H1 (cell line): ENCODE results near the gene RGPD3. TPM values are rescaled to one million over a fixed set of nuclear protein-coding genes. Genes with fewer than 3 reads are reported as not detected.

Experiments used
- CTBP2 ChIP-seq: IDR thresholded peaks from 2 replicates; pipeline ENCODE4 v1.7.0; 2011; ENCODE audit warnings: borderline replicate concordance, mild to moderate bottlenecking, moderate library complexity, mixed read lengths, low read length; ENCODE audit not compliant: insufficient read depth, insufficient read length
- CTCF ChIP-seq, 3 experiments: IDR thresholded peaks; 1 replicate in 2 of 3; 2 replicates in 1 of 3; pipeline versions ENCODE4 v1.5.1 to v1.6.1; 2011; ENCODE audit warnings: low read length in 3 of 3, mild to moderate bottlenecking in 3 of 3, inconsistent platforms in 2 of 3, low read depth in 1 of 3, moderate library complexity in 1 of 3; ENCODE audit not compliant: insufficient read depth in 1 of 3; ENCODE audit errors: control extremely low read depth in 1 of 3
- TEAD4 ChIP-seq: IDR thresholded peaks from 2 replicates; pipeline ENCODE4 v1.6.1; 2012; ENCODE audit warnings: low read depth, low read length, inconsistent platforms, mixed read lengths
- polyA plus RNA-seq, 7 experiments: library from polyadenylated mRNA; depleted of rRNA in 3 of 7; stranded (reverse) in 5 of 7; unstranded in 2 of 7; fragments of >200 nt in 5 of 7; fragments of 200-250 nt in 2 of 7; gene quantifications; 1 replicate in 5 of 7; 2 replicates in 1 of 7; 4 replicates in 1 of 7; pipeline versions ENCODE4 v1.2.1 to v1.2.3, GENCODE V29; 2011 to 2013; ENCODE audit warnings: missing spikeins in 2 of 7, mixed read lengths in 2 of 7
- total RNA-seq: library from RNA; stranded (reverse); fragmentation: NEBNext Ultra II Directional; extraction: Animal tissue kit (Norgen Biotek cat#: 25700); gene quantifications from 2 replicates; pipeline ENCODE4 v1.2.1, GENCODE V29; 2021

Gene RGPD3
- total and polyA plus RNA-seq, 2 of the 8 experiments (the other 6 are each of a cell fraction or from before 2014, with no cell fraction given): 0.08 to 0.17 TPM

- TF ChIP-seq CTBP2 (no peak), TEAD4 (no peak), CTCF (IDR thresholded peaks at IDR 0.05; ENCODE audit: control extremely low read depth in 1 of 3, insufficient read depth in 1 of 3, low read depth in 1 of 3, low read length in 3 of 3) (no peak)
Observed at GRCh38 chr2:106362789-106363188, 105.4 kb downstream of the RGPD3 start (continued).
